Small intestine (tissue), 7 donors: ENCODE results near the gene RHOG. TPM values are rescaled to one million over a fixed set of nuclear protein-coding genes. Genes with fewer than 3 reads are reported as not detected.

Source experiments
- DNase-seq, 2 donors: peaks; one replicate each; pipeline versions ENCODE4 v3.0.0 to v3.0.0-alpha.2; 2013
- FAIRE-seq: peaks from 2 replicates; lab custom pipeline; 2012; peaks lifted over from hg19 to GRCh38; lab: Jason Lieb, UNC
- H3K27ac ChIP-seq, 3 donors: one replicate each; pipeline ENCODE4 v1.5.1; 2013; ENCODE audit warnings: low read length in 2 of 3, mild to moderate bottlenecking in 2 of 3, control low read depth in 1 of 3, inconsistent platforms in 1 of 3, low read depth in 1 of 3, moderate library complexity in 1 of 3
- H3K27me3 ChIP-seq, 3 donors: one replicate each; pipeline ENCODE4 v1.6.1; 2013; ENCODE audit warnings: low read length in 3 of 3, inconsistent platforms in 1 of 3; ENCODE audit not compliant: control insufficient read depth in 3 of 3, insufficient read depth in 3 of 3
- H3K36me3 ChIP-seq, 3 donors: one replicate each; pipeline ENCODE4 v1.6.1; 2013; ENCODE audit warnings: low read length in 3 of 3, inconsistent platforms in 1 of 3, low read depth in 1 of 3, mild to moderate bottlenecking in 1 of 3, moderate library complexity in 1 of 3; ENCODE audit not compliant: control insufficient read depth in 3 of 3, insufficient read depth in 2 of 3
- H3K4me1 ChIP-seq, 3 donors: one replicate each; pipeline ENCODE4 v1.6.1; 2013; ENCODE audit warnings: low read length in 2 of 3, inconsistent platforms in 1 of 3, low read depth in 1 of 3, mild to moderate bottlenecking in 1 of 3, moderate library complexity in 1 of 3; ENCODE audit not compliant: control insufficient read depth in 3 of 3, insufficient read depth in 2 of 3
- H3K4me3 ChIP-seq, 3 donors: one replicate each; pipeline ENCODE4 v1.5.1; 2013; ENCODE audit warnings: low read length in 3 of 3, control low read depth in 1 of 3, inconsistent platforms in 1 of 3, low read depth in 1 of 3, mild to moderate bottlenecking in 1 of 3, moderate library complexity in 1 of 3
- H3K9me3 ChIP-seq, 2 donors: one replicate each; pipeline ENCODE4 v1.6.1; 2013; ENCODE audit warnings: low read depth in 1 of 2, low read length in 1 of 2; ENCODE audit not compliant: control insufficient read depth in 2 of 2, insufficient read depth in 1 of 2
- WGBS, 3 donors: extraction: QIAGEN DNeasy Blood & Tissue Kit; methylation state at CpG; one replicate each; pipeline ENCODE4 v1.1.7; 2013; 5-methylcytosine and 5-hydroxymethylcytosine counted together
- polyA plus RNA-seq, 4 donors: library from polyadenylated mRNA; stranded (reverse) in 3 of 4; unstranded in 1 of 4; fragments of 200-250 nt in 3 of 4; fragments of 120-200 nt in 1 of 4; gene quantifications; one replicate each; pipeline versions ENCODE4 v1.2.1 to v1.2.3, GENCODE V29; 2013
- donor health status: healthy with polysubstance abuse.
- donor health status: control.
- donor health status: control.
- donor health status: Bipolar disorder and iron deficiency.
- donor health status: healthy.

The RHOG gene
- polyA plus RNA-seq, 4 donors, result 45.5 to 114 (median 74.3) TPM

DNA sequence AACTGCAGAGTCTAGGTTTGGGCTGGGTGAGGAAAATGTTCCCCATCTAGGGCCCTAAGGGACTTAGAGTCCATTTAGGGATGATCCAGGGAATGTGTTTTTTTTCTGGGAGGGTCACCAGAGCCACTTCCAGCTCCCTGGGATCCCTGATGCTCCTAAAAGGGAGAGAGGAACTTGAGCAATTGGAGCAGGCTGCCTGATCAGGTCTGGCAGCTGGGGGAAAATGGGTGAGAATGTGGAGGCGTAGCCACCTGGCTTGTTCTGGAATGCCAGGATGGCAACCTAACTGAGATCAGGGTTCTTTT, 31.2 kb downstream of the RHOG start:
- H3K4me3 ChIP-seq, result no peak overlapping the region
- FAIRE-seq (no peak), DNase-seq (no peak)
- 88 to 97% (median 90%) methylated on average over 1 of the region's 1 CpG for WGBS, 3 donors
- H3K4me1 ChIP-seq, result peaks cover 0 to 15% (median 3%) of the 10 kb centered on the region in 3 donors
- no peaks in the 10 kb centered on the region for H3K9me3 ChIP-seq
- no peaks in the 10 kb centered on the region for H3K27me3 ChIP-seq
- H3K36me3 ChIP-seq, result peaks cover 0 to 19% (median 0%) of the 10 kb centered on the region in 3 donors
- H3K27ac ChIP-seq, result peak overlapping the region in 1 of 3 donors; percentile 48

DNA sequence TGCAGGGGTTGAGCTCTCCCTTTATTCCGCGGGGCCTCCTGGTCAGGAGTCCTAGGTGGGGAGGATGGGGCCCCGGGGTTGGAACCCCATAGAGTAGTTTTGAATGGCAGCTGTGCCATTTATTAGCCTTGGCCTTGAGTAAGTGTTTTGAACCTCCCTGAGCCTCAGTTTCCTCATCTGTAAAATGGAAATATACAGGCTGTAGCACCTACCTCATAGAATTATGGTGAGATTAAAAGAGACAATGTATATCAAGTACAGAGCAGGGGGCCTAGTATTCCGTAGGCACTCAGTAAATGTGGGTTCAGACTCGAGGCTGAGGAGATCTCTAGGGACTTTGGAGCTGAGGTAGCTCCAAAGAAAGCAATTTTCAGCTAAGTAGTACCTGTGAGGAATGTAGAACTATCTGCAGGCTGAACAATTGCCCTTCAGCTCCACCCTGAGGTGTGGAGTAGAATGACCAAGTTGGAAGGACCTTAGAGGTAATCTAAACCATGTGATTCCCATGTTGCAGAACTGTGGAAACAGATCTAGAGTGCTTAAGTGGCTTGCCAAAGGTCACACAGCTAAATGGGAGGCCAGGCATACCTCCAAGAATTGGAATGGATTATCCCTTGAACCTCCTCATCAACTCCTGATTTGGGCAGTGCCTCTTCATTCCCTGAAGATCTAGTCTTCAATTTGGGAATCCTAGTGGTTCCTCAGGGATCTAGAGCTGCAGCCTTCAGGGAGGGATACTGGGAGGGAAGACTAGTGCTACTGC, 31.7 kb downstream of the RHOG start:
- Histone ChIP-seq H3K36me3 (peaks cover 0 to 19% (median 0%) of the 10 kb centered on the region in 3 donors), H3K9me3 (no peaks in the 10 kb centered on the region), H3K4me1 (peaks cover 0 to 15% (median 3%) of the 10 kb centered on the region in 3 donors), H3K27me3 (no peaks in the 10 kb centered on the region), H3K27ac (peak overlapping the region in 2 of 3 donors; percentile 71 to 87), H3K4me3 (peak overlapping the region; percentile 57 to 79 (median 70))
- DNase-seq (peak; percentile 91 to 93), FAIRE-seq (no peak)
- 8 to 18% (median 14%) methylated on average over 5 of the region's 5 CpGs for WGBS, 3 donors

- H3K4me3 ChIP-seq, result peak within 1 kb of the TSS; percentile 57 to 79 (median 70)
- H3K36me3 ChIP-seq, result peaks cover 0 to 15% (median 0%) of the 10 kb centered on the region in 3 donors
- FAIRE-seq (no peak), DNase-seq (peak; percentile 82 to 91)
- no peaks in the 10 kb centered on the region for H3K9me3 ChIP-seq
- H3K27ac ChIP-seq, result peak within 1 kb of the TSS; percentile 71 to 87 (median 74)
- no peaks in the 10 kb centered on the region for H3K27me3 ChIP-seq
- WGBS, 3 donors, result 1 to 2% (median 2%) methylated on average over 47 to 55 of the region's 55 CpGs
- peaks cover 0 to 15% (median 3%) of the 10 kb centered on the region in 3 donors for H3K4me1 ChIP-seq
These were observed 32.6 kb downstream of the RHOG start, which contains the start of gene PGAP2 for GRCh38 chr11:3807909-3808860. TSS of gene PGAP2 (plus strand) at chr11:3808560. CDS start at chr11:3811260, 2,700 bp downstream.

DNA sequence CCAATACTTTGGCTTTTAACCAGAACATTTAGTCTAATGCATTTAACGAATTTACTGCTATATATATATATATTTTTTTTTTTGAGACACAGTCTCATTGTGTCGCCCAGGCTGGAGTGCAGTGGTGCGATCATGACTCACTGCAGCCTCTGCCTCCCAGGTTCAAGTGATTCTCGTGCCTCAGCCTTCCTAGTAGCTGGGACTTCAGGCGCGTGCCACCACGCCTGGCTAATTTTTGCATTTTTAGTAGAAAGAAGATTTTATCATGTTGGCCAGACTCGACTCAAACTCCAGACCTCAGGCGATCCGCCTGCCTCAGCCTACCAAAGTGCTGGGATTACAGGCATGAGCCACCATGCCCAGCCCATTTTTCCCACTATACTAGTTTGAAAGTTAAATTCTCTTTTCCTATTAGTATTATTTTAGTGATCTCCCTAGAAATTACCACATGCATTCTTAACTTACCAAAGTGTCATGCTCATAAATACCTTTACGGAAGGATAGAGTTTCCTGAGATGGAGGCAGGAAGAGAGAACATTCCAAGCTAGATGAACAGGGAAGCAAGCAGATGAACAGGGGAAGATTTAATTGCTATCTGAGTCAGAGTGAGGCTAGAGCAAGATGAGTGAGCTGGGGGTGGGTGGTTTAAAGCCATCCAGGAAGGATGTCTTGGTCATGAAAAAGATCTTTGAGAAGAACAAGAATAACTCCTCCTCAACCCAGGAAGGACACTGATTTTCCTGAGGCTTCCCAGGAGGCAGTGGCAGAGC, 36.8 kb downstream of the RHOG start:
- FAIRE-seq (no peak), DNase-seq (no peak)
- H3K27me3 ChIP-seq, result no peaks in the 10 kb centered on the region
- H3K9me3 ChIP-seq, result no peaks in the 10 kb centered on the region
- 92 to 93% (median 93%) methylated on average over 11 of the region's 11 CpGs for WGBS, 3 donors
- peaks cover 0 to 20% (median 0%) of the 10 kb centered on the region in 3 donors for H3K4me1 ChIP-seq
- H3K36me3 ChIP-seq, result no peaks in the 10 kb centered on the region
- H3K27ac ChIP-seq, result no peak overlapping the region
- no peak overlapping the region for H3K4me3 ChIP-seq

DNA sequence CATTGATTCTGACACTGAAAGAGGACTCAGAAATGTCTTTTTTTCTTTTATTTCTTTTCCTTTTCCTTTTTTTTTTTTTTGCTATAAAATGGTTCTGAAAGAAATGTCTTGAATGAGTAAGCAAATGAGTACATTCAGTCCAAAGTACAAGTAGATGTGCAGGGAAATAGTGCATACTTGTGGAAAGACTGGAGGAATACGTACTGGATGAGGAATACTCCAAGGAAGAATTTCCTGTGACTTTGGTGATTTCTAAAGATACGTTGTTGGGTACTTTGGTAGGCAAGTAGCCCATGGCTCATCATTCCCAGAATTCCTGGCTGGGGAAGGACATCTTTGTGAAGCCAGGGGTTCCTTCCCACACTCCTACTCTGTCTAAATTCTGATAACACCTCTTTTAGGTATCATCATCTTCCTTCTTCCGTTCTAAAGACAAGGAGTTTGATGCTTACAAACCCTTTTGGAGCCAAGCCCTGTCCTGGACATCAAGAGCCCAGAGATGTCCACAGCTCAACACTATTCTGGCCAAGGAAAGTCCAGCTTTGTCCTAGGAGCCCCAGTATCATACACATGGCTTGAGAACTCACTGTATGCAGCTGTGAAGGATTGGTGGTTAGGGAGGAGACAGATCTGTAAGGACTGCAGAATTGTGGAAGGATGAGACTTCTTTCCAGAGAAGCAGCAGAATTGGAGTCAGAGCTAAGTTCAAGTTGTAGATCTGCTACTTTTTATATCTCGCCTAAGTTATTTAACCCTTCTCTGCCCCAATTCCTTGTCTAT, 38.6 kb downstream of the RHOG start:
- H3K9me3 ChIP-seq, result no peaks in the 10 kb centered on the region
- WGBS, 3 donors, result 48 to 61% (median 56%) methylated on average over 4 of the region's 4 CpGs
- H3K4me3 ChIP-seq, result no peak overlapping the region
- H3K4me1 ChIP-seq, result peaks cover 0 to 28% (median 0%) of the 10 kb centered on the region in 3 donors
- H3K27me3 ChIP-seq, result no peaks in the 10 kb centered on the region
- peak overlapping the region in 1 of 3 donors; percentile 71 for H3K27ac ChIP-seq
- H3K36me3 ChIP-seq, result no peaks in the 10 kb centered on the region
- no peak for FAIRE-seq
- DNase-seq, result peak; percentile 61 to 66

DNA sequence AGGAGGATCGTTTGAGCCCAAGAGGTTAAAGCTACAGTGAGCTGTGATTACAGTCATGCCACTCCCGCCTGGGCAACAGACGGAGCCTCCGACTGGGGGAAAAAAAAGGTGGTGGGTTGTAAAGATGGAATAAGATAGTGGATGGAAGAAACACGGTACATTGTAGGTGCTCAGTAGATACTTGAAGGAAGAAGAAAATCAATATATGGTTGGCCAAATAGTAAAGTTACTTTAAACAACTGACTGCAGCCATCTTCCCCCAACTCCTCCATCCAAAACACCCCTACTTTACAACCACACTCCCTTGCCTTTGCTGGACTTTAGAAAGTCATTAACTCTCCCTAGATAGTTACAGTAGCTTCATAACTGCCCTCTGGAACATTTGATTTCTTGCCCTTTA, 40.9 kb downstream of the RHOG start:
- FAIRE-seq (no peak), DNase-seq (peak; percentile 53 to 60)
- Histone ChIP-seq H3K4me1 (peaks cover 0 to 31% (median 5%) of the 10 kb centered on the region in 3 donors), H3K4me3 (no peak overlapping the region), H3K36me3 (peaks cover 0 to 4% (median 0%) of the 10 kb centered on the region in 3 donors), H3K27me3 (no peaks in the 10 kb centered on the region), H3K27ac (peak overlapping the region in 2 of 3 donors; percentile 24 to 55), H3K9me3 (no peaks in the 10 kb centered on the region)
- WGBS, 3 donors, result 16 to 49% (median 33%) methylated on average over 5 of the region's 5 CpGs

DNA sequence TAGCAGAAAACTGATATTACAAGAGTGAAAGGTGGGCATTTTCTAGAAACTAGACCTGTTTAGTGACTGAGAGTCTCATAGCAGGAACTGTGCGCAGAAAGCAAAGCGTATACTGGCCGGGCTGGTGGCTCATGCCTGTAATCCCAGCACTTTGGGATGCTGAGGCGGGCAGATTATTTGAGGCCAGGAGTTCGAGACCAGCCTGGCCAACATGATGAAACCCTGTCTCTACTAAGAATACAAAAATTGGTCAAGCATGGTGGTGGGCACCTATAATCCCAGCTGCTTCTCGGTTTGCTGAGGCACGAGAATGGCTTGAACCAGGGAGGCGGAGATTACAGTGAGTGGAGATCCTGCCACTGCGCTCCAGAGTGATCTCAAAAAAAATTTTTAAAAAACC, 41.6 kb downstream of the RHOG start:
- WGBS, 3 donors, result 94 to 96% (median 95%) methylated on average over 9 of the region's 9 CpGs
- Histone ChIP-seq H3K27me3 (no peaks in the 10 kb centered on the region), H3K4me3 (no peak overlapping the region), H3K36me3 (peaks cover 0 to 9% (median 0%) of the 10 kb centered on the region in 3 donors), H3K9me3 (no peaks in the 10 kb centered on the region), H3K27ac (no peak overlapping the region), H3K4me1 (peaks cover 0 to 31% (median 8%) of the 10 kb centered on the region in 3 donors)
- DNase-seq, result no peak
- no peak for FAIRE-seq
